PC-3 (cell line): ENCODE data around the gene LRBA. TPM values are rescaled to one million over a fixed set of nuclear protein-coding genes. Genes with fewer than 3 reads are reported as not detected.
"Not testable (repeated sequence)": the region's sequence is repeated elsewhere in the genome, so short reads cannot be mapped to it uniquely, and the experiment has no call there.

Source experiments
- ATAC-seq: fragments of 200-7000 bp; cut with Tn5 transposase; 2 replicates; pipeline ENCODE4 v1.9.1; 2020; ENCODE audit warnings: mild to moderate bottlenecking, moderate library complexity
- BruUV-seq: library from RNA; stranded (reverse); fragments of 400-500 nt; replicated peaks from 2 replicates; lab custom pipeline; 2021; lab: Mats Ljungman, UMichigan
- CTCF ChIA-PET: fragments of 300-600 bp; sonication (Branson Sonifier 250); formaldehyde crosslinking; loops from one replicate; lab custom pipeline; 2022; ENCODE audit warnings: antibody characterized with exemption; lab: Charles Lee
- POLR2A ChIA-PET: fragments of 300-600 bp; sonication (Branson Sonifier 250); formaldehyde crosslinking; loops from one replicate; lab custom pipeline; 2022; ENCODE audit warnings: antibody characterized with exemption; ENCODE audit not compliant: unreplicated experiment; lab: Charles Lee
- DNase-seq: peaks from one replicate; pipeline ENCODE4 v3.0.0-alpha.2; 2015
- H2AFZ ChIP-seq: fragments of 300-600 bp; sonication (generic); 2 replicates; pipeline ENCODE4 v1.6.0; 2016; ENCODE audit warnings: antibody characterized with exemption, low read length
- H3F3A ChIP-seq: fragments of 300-600 bp; sonication (generic); one replicate; pipeline ENCODE4 v1.6.0; 2017; ENCODE audit warnings: antibody characterized with exemption, low read length, control low read depth, mild to moderate bottlenecking; ENCODE audit not compliant: unreplicated experiment
- H3K27ac ChIP-seq: fragments of 300-600 bp; sonication (generic); 2 replicates; pipeline ENCODE4 v1.5.1; 2016; ENCODE audit warnings: mild to moderate bottlenecking, low read length
- H3K27me3 ChIP-seq: fragments of 300-600 bp; sonication (generic); 2 replicates; pipeline ENCODE4 v1.6.1; 2016; ENCODE audit warnings: low read length, mixed read lengths
- H3K36me3 ChIP-seq: fragments of 300-600 bp; sonication (generic); 2 replicates; pipeline ENCODE4 v1.6.1; 2016; ENCODE audit warnings: low read depth, mixed run types, low read length, mixed read lengths
- H3K4me1 ChIP-seq: fragments of 300-600 bp; sonication (generic); 2 replicates; pipeline ENCODE4 v1.5.1; 2016; ENCODE audit warnings: low read length; ENCODE audit not compliant: insufficient read depth
- H3K4me2 ChIP-seq: fragments of 300-600 bp; sonication (generic); 2 replicates; pipeline ENCODE4 v1.6.0; 2016; ENCODE audit warnings: low read length
- H3K4me3 ChIP-seq: fragments of 300-600 bp; sonication (generic); 2 replicates; pipeline ENCODE4 v1.5.1; 2016; ENCODE audit warnings: mild to moderate bottlenecking, low read length, mixed read lengths
- H3K79me2 ChIP-seq: fragments of 300-600 bp; sonication (generic); 2 replicates; pipeline ENCODE4 v1.6.1; 2017; ENCODE audit warnings: low read length, mixed read lengths
- H3K9ac ChIP-seq: fragments of 300-600 bp; sonication (generic); 2 replicates; pipeline ENCODE4 v1.6.0; 2016; ENCODE audit warnings: mild to moderate bottlenecking, low read length
- H3K9me2 ChIP-seq: fragments of 300-600 bp; sonication (generic); replicated peaks from 2 replicates; pipeline ENCODE4 v1.6.1; 2016; ENCODE audit warnings: mixed run types, low read length, mixed read lengths
- H3K9me3 ChIP-seq: fragments of 300-600 bp; sonication (generic); 2 replicates; pipeline ENCODE4 v1.6.1; 2016; ENCODE audit warnings: low read length, mixed read lengths
- H4K20me1 ChIP-seq: fragments of 300-600 bp; sonication (generic); 2 replicates; pipeline ENCODE4 v1.6.1; 2016; ENCODE audit warnings: low read length, mixed read lengths
- EZH2 ChIP-seq: fragments of 300-600 bp; sonication (generic); IDR thresholded peaks from one replicate; pipeline ENCODE4 v1.6.1; 2017; ENCODE audit warnings: antibody characterized with exemption, mild to moderate bottlenecking, low read length; ENCODE audit not compliant: unreplicated experiment
- EZH2phosphoT487 ChIP-seq: fragments of 300-600 bp; sonication (generic); IDR thresholded peaks from 2 replicates; pipeline ENCODE4 v1.6.1; 2018; ENCODE audit warnings: mild to moderate bottlenecking, antibody characterized with exemption, low read length, borderline replicate concordance
- intact Hi-C: fragments of 100-400 bp; cut with micrococcal nuclease; formaldehyde crosslinking; loops from 2 replicates; pipeline ENCODE4 v1.9.0; 2023
- total RNA-seq: library from RNA; depleted of rRNA; stranded (reverse); fragments of >200 nt; gene quantifications from 2 replicates; pipeline ENCODE4 v1.2.3, GENCODE V29; 2014
- TF ChIP-seq, protein P1 (sequence below): fragments of 300-600 bp; sonication (generic); conservative IDR thresholded peaks from 2 replicates; pipeline ENCODE4 v1.5.1; 2017; ENCODE audit warnings: antibody characterized with exemption, low read depth, mild to moderate bottlenecking, low read length

The LRBA gene
- total RNA-seq, 1 experiment from 2014 or later, result 40.8 TPM

DNA sequence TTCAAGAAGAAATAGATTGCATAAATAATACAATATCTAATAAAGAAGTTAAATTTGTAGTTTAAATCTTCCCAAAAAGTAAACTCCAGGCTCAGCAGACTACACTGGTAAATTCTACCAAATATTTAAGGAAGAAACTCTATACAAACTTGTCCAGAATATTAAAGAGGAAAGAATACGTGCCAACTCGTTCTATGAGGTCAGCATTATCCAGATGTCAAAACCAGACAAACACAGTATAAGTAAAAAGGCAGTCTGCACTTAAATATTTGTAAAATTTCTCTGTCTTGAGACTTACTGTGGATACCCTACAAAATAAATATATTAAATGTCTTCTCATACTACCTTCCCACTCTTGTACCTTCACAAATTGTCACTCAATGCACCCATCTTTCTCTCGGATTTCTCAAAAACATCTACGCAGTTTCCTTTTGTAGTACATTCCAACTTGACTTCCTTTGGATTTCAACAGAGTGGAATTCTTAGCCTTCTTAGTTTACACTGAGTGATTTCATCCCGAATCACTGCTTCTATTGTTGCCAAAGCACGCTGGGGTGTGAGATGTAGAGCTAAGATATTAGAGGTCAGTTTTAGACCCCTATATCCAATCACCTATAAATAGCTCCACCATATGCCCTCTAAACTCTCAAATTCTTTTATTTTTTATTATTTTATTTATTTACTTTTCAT, 504.8 kb downstream of the LRBA start:
- Histone ChIP-seq H4K20me1 (no peaks in the 10 kb centered on the region), H3K9me3 (no peaks in the 10 kb centered on the region), H3K9ac (no peak overlapping the region), H3K79me2 (no peaks in the 10 kb centered on the region), H2AFZ (peak overlapping the region; percentile 64; the same call in 1 of the 2 replicates), H3K27ac (peak overlapping the region; percentile 72), H3K4me3 (peak overlapping the region; percentile 57), H3F3A (no peaks in the 10 kb centered on the region), H3K4me1 (peaks cover 21% of the 10 kb centered on the region), H3K9me2 (no peaks in the 10 kb centered on the region), H3K27me3 (no peaks in the 10 kb centered on the region), H3K4me2 (peak overlapping the region; percentile 71), H3K36me3 (no peaks in the 10 kb centered on the region)
- BruUV-seq, result no TSS peak
- CTCF ChIA-PET, result no interaction called here
- TF ChIP-seq EZH2, result no peak
- TF ChIP-seq EZH2phosphoT487, result no peak
- TF ChIP-seq, protein P1, sequence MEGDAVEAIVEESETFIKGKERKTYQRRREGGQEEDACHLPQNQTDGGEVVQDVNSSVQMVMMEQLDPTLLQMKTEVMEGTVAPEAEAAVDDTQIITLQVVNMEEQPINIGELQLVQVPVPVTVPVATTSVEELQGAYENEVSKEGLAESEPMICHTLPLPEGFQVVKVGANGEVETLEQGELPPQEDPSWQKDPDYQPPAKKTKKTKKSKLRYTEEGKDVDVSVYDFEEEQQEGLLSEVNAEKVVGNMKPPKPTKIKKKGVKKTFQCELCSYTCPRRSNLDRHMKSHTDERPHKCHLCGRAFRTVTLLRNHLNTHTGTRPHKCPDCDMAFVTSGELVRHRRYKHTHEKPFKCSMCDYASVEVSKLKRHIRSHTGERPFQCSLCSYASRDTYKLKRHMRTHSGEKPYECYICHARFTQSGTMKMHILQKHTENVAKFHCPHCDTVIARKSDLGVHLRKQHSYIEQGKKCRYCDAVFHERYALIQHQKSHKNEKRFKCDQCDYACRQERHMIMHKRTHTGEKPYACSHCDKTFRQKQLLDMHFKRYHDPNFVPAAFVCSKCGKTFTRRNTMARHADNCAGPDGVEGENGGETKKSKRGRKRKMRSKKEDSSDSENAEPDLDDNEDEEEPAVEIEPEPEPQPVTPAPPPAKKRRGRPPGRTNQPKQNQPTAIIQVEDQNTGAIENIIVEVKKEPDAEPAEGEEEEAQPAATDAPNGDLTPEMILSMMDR, result no peak
- ATAC-seq, result peak; percentile 87
- intact Hi-C loops, result no loop called here
- POLR2A ChIA-PET, result no interaction called here
- peak; percentile 65 for DNase-seq

DNA sequence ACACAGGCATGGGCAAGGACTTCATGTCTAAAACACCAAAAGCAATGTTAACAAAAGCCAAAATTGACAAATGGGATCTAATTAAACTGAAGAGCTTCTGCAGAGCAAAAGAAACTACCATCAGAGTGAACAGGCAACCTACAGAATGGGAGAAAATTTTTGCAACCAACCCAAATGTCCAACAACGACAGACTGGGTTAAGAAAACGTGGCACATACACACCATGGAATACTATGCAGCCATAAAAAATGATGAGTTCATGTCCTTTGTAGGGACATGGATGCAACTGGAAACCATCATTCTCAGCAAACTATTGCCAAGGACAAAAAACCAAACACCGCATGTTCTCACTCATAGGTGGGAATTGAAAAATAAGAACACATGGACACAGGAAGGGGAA, 507.4 kb downstream of the LRBA start:
- H3K9me3 ChIP-seq, H3K27me3 ChIP-seq, CTCF ChIA-PET, H3F3A ChIP-seq, H3K36me3 ChIP-seq, ATAC-seq, POLR2A ChIA-PET, BruUV-seq, H3K9me2 ChIP-seq, H3K4me3 ChIP-seq, H3K27ac ChIP-seq, H3K79me2 ChIP-seq, DNase-seq, H2AFZ ChIP-seq, H3K9ac ChIP-seq, H4K20me1 ChIP-seq, H3K4me2 ChIP-seq: not testable (repeated sequence)
- intact Hi-C loops, result loop anchor here (1.0 kb wide), 1 partner anchor 44 kb away; no protein-coding TSS in a partner anchor
- H3K4me1 ChIP-seq, result peaks cover 14% of the 10 kb centered on the region

DNA sequence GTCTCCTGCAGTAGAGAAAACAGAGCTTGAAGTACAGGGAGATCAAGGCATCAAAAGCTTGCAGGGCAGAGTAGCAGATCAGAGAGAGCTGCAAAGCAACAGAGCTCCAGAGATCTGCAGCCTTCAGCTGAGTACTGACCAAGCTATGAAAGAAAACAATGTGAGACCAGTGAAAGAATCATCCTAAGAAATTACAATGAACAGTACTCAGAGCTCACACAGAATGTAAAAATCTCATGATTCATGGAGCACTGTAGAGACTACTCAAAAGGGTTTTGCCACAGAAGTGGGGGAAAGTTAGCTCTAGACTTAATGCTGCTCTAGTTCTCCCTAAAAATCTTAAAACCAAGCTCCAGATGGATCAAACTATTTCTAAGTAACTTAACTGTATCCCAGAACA, 513.1 kb downstream of the LRBA start:
- Histone ChIP-seq H3F3A (no peaks in the 10 kb centered on the region), H2AFZ (no peak overlapping the region), H3K79me2 (no peaks in the 10 kb centered on the region), H3K27ac (no peak overlapping the region), H3K4me3 (no peak overlapping the region), H3K9me3 (no peaks in the 10 kb centered on the region), H3K36me3 (no peaks in the 10 kb centered on the region), H3K27me3 (no peaks in the 10 kb centered on the region), H3K9ac (no peak overlapping the region), H3K4me2 (no peak overlapping the region), H3K4me1 (0 out of 2 replicates have a peak, but pooled peaks cover 5% of the 10 kb centered on the region), H4K20me1 (no peaks in the 10 kb centered on the region), H3K9me2 (no peaks in the 10 kb centered on the region)
- TF ChIP-seq EZH2phosphoT487, result no peak
- TF ChIP-seq EZH2, result no peak
- TF ChIP-seq, protein P1, result no peak
- BruUV-seq, result no TSS peak
- ChIA-PET CTCF (no interaction called here), POLR2A (no interaction called here)
- DNase-seq, result no peak
- ATAC-seq, result no peak
- intact Hi-C loops, result no loop called here
